Type B pancreatic cell (in vitro differentiated cells): ENCODE measurements around the gene PODN. TPM values are rescaled to one million over a fixed set of nuclear protein-coding genes. Genes with fewer than 3 reads are reported as not detected.

Experiments used
- DNase-seq: peaks from one replicate; pipeline ENCODE4 v3.0.0; 2021; ENCODE audit warnings: mixed read lengths; ENCODE audit not compliant: unreplicated experiment; ENCODE audit errors: extremely low spot score
- H3K27ac Mint-ChIP-seq: 2 replicates; pipeline ENCODE4 v1.8.0; 2021; ENCODE audit warnings: mild to moderate bottlenecking, mixed read lengths
- H3K27me3 Mint-ChIP-seq: 2 replicates; pipeline ENCODE4 v1.8.0; 2021; ENCODE audit warnings: mixed read lengths
- H3K36me3 Mint-ChIP-seq: 2 replicates; pipeline ENCODE4 v1.8.0; 2021; ENCODE audit warnings: mixed read lengths
- H3K4me1 Mint-ChIP-seq: one replicate; pipeline ENCODE4 v1.8.0; 2021; ENCODE audit warnings: mixed read lengths; ENCODE audit not compliant: unreplicated experiment
- H3K4me3 Mint-ChIP-seq: 2 replicates; pipeline ENCODE4 v1.8.0; 2021; ENCODE audit warnings: mild to moderate bottlenecking, mixed read lengths
- H3K9me3 Mint-ChIP-seq: 2 replicates; pipeline ENCODE4 v1.8.0; 2021; ENCODE audit warnings: mixed read lengths
- CTCF ChIP-seq: fragments of 200-600 bp; sonication (generic); conservative IDR thresholded peaks from 2 replicates; pipeline ENCODE4 v1.5.0; 2021; ENCODE audit warnings: antibody characterized with exemption, mild to moderate bottlenecking
- total RNA-seq: library from RNA; stranded (reverse); gene quantifications from 2 replicates; pipeline ENCODE4 v1.2.1, GENCODE V29; 2021; ENCODE audit warnings: low replicate concordance

The PODN gene
- total RNA-seq, 1 donor from 2014 or later = 2.8 TPM

DNA sequence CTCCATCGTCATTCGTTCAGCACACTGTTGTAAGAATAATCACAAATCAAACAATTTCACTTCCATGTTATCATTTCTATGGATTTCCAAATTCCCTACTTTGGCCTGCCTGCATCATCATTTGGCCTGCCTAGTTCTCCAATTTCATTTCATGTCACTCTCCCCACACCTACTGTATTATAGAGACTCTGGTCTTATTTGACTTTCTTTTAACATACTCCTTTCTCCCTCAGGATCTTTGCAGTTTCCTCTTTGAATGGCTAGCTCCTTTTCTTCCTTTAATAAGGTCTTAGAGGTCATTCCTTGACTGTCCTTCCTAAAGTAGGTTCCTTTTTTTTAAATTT is 36.3 kb upstream of the PODN start:
- Mint-ChIP-seq H3K36me3 (no peaks in the 10 kb centered on the region), H3K27me3 (no peaks in the 10 kb centered on the region), H3K4me3 (no peak overlapping the region), H3K27ac (no peak overlapping the region), H3K4me1 (peaks cover 5% of the 10 kb centered on the region), H3K9me3 (no peaks in the 10 kb centered on the region)
- DNase-seq = no peak
- no peak for TF ChIP-seq CTCF

- Mint-ChIP-seq H3K4me3 (no peak overlapping the region), H3K9me3 (no peaks in the 10 kb centered on the region), H3K27ac (no peak overlapping the region), H3K36me3 (peaks cover 2% of the 10 kb centered on the region), H3K27me3 (no peaks in the 10 kb centered on the region), H3K4me1 (peaks cover 5% of the 10 kb centered on the region)
- TF ChIP-seq CTCF = no peak
- DNase-seq = no peak
Measured at GRCh38 chr1:53026254-53026653, 35.8 kb upstream of the PODN start.

DNA sequence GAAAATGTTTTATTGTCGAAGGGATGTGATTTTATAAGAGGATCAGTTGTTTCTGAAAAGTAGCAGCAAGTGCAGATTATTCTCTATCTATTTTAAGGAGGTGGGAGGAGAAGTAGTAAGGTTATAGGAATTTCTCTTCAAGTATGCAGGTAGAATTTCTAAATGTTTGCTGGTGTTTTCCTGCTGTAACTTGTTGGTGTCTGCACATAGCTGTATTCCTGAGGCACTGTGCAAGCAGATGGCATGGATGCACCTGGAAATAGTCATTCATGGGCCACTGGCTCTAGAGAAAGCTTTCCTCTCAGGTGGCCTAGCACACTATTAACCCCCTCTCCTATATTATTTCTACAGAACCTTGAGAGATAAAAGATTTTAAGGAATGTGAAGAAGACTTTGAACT is 30.3 kb upstream of the PODN start:
- no peak for DNase-seq
- TF ChIP-seq CTCF = no peak
- H3K4me3 Mint-ChIP-seq = no peak overlapping the region
- no peaks in the 10 kb centered on the region for H3K9me3 Mint-ChIP-seq
- H3K27ac Mint-ChIP-seq = no peak overlapping the region
- peaks cover 15% of the 10 kb centered on the region for H3K36me3 Mint-ChIP-seq
- H3K4me1 Mint-ChIP-seq = no peaks in the 10 kb centered on the region
- H3K27me3 Mint-ChIP-seq = no peaks in the 10 kb centered on the region

- DNase-seq = no peak
- H3K36me3 Mint-ChIP-seq = peaks cover 29% of the 10 kb centered on the region
- no peak for TF ChIP-seq CTCF
- H3K4me3 Mint-ChIP-seq = no peak overlapping the region
- no peak overlapping the region for H3K27ac Mint-ChIP-seq
- H3K4me1 Mint-ChIP-seq = no peaks in the 10 kb centered on the region
- no peaks in the 10 kb centered on the region for H3K9me3 Mint-ChIP-seq
- H3K27me3 Mint-ChIP-seq = no peaks in the 10 kb centered on the region
Measured at GRCh38 chr1:53037159-53037558, 24.9 kb upstream of the PODN start.

DNA sequence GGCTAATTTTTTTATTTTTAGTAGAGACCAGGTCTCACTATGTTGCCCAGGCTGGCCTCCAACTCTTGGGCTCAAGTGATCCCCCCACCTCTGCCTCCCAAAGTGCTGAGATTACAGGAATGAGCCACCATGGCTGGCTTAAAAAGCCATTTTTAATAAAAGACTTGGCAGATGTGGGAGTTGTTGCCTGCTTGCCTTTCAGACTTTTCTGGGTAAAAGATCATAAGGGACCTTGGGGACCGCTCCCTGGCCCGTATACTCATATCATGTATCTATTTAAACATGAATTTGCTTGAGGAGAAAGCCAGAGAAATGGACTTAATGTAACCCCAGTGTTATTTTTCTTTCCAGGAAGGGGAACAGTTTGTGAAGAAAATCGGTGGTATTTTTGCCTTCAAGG is 23.4 kb upstream of the PODN start:
- Mint-ChIP-seq H3K27me3 (no peaks in the 10 kb centered on the region), H3K4me1 (peaks cover 7% of the 10 kb centered on the region), H3K9me3 (no peaks in the 10 kb centered on the region), H3K27ac (no peak overlapping the region), H3K36me3 (peaks cover 25% of the 10 kb centered on the region), H3K4me3 (no peak overlapping the region)
- no peak for DNase-seq
- no peak for TF ChIP-seq CTCF

DNA sequence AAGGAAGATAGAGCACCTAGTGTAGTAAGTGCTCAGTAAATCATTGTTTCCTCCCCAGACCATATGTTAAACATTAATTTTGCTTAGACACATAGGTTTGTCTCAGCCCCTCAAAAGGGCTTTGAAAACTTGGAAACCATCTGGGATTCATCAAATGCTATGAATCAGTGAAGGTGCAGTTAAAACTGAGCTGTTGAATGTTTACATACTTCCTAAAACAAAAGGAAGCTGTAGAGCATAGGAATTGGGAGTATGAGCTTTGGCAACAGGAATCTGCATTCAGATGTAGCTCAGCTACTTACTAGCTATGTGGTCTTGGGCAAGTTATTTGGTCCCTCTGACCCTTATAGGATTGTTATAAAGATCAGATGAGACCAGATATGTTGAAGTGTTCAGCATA is 18.7 kb upstream of the PODN start:
- H3K9me3 Mint-ChIP-seq = no peaks in the 10 kb centered on the region
- TF ChIP-seq CTCF = no peak
- no peak overlapping the region for H3K27ac Mint-ChIP-seq
- no peaks in the 10 kb centered on the region for H3K27me3 Mint-ChIP-seq
- DNase-seq = no peak
- peaks cover 26% of the 10 kb centered on the region for H3K36me3 Mint-ChIP-seq
- H3K4me1 Mint-ChIP-seq = peaks cover 26% of the 10 kb centered on the region
- H3K4me3 Mint-ChIP-seq = no peak overlapping the region
